GM12864 (cell line): Measurements from ENCODE around the gene SCNN1G.

Experiments used
- DNase-seq: peaks from one replicate; pipeline ENCODE4 v3.0.0-alpha.2; 2011; ENCODE audit warnings: low read depth
- H3K4me3 ChIP-seq: 2 replicates; pipeline ENCODE4 v1.5.1; 2011; ENCODE audit warnings: mild to moderate bottlenecking, low read depth, low read length, control low read depth
- TF ChIP-seq, protein P1 (sequence below): IDR thresholded peaks from 2 replicates; pipeline ENCODE4 v1.5.1; 2011; ENCODE audit warnings: low read depth, mild to moderate bottlenecking, moderate library complexity, low read length, control low read depth, inconsistent platforms; ENCODE audit errors: missing control alignments

SCNN1G gene

DNA sequence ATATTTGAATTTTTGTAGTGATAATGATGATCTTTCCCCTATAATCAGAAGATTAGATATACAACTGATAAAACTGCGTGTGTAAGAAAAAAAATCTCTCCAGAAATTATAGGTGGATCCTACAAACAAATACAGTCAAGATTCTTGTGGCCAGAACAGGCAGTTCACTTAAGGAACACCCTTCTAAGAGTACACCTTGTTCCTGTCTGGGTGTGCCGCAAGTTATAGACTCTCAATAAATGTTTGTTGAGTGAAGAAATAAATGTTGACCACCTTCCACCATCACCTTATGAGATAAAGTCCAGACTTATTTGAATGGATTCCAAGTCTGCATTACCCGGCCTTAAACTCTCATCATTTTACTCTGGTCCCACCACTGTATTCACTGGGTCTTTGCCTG is 73.9 kb downstream of the SCNN1G start:
- no peak overlapping the region for H3K4me3 ChIP-seq
- no peak for DNase-seq
- TF ChIP-seq, protein P1, sequence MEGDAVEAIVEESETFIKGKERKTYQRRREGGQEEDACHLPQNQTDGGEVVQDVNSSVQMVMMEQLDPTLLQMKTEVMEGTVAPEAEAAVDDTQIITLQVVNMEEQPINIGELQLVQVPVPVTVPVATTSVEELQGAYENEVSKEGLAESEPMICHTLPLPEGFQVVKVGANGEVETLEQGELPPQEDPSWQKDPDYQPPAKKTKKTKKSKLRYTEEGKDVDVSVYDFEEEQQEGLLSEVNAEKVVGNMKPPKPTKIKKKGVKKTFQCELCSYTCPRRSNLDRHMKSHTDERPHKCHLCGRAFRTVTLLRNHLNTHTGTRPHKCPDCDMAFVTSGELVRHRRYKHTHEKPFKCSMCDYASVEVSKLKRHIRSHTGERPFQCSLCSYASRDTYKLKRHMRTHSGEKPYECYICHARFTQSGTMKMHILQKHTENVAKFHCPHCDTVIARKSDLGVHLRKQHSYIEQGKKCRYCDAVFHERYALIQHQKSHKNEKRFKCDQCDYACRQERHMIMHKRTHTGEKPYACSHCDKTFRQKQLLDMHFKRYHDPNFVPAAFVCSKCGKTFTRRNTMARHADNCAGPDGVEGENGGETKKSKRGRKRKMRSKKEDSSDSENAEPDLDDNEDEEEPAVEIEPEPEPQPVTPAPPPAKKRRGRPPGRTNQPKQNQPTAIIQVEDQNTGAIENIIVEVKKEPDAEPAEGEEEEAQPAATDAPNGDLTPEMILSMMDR, result no peak

DNA sequence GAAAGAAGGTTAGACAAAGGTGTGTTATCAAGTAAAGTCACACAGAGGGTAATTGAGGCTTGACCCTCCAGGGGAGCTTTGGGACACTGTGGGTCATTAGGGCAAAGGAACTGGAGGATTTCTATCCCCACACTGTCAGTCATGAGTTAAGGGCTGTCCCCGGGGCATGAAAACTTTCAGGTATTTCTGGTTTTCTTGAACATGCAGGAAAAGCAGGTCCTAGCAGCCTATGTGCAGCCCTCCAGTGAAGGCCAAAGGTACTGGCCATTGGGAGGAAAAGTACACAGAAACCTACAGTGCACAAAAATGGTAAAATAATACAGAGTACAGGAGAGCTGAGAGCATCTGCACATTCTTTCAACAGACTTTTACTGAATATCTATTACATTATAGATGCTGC is 75.1 kb downstream of the SCNN1G start:
- H3K4me3 ChIP-seq, result no peak overlapping the region
- DNase-seq, result no peak
- TF ChIP-seq, protein P1, result no peak

DNA sequence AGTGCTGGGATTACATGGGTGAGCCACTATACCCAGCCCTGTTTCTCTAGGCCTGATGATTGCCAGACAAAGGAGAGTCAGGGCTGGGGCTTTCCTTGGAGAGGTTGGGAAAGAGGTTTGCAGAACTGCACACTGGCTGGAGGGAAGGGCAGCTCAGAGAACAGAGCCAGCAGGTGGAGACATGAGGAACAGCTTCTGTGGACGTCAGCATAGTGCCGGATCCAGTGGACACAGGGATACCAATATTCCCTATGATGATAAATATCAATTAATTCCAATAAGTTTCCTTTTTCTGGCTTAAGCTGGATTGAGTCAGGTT is 76.3 kb downstream of the SCNN1G start:
- no peak overlapping the region for H3K4me3 ChIP-seq
- TF ChIP-seq, protein P1, result no peak
- no peak for DNase-seq
